Osteoblast (primary cell): ENCODE results near the gene BMP8A. TPM values are rescaled to one million over a fixed set of nuclear protein-coding genes. Genes with fewer than 3 reads are reported as not detected.
"Not testable (repeated sequence)": the region's sequence is repeated elsewhere in the genome, so short reads cannot be mapped to it uniquely, and the experiment has no call there.

Experiments used
- DNase-seq: peaks from one replicate; pipeline ENCODE4 v3.0.0; 2011; ENCODE audit warnings: low spot score, mixed read lengths; ENCODE audit not compliant: insufficient read length; ENCODE audit errors: missing footprints
- H2AFZ ChIP-seq: 2 replicates; pipeline ENCODE4 v1.6.0; 2011; ENCODE audit warnings: mild to moderate bottlenecking, low read length
- H3K27ac ChIP-seq: 2 replicates; pipeline ENCODE4 v1.5.1; 2011; ENCODE audit warnings: mild to moderate bottlenecking, low read depth, low read length, moderate library complexity
- H3K27me3 ChIP-seq: 2 replicates; pipeline ENCODE4 v1.6.0; 2012; ENCODE audit warnings: mild to moderate bottlenecking, control low read depth, inconsistent platforms, low read length, moderate library complexity; ENCODE audit not compliant: insufficient read depth
- H3K36me3 ChIP-seq: 2 replicates; pipeline ENCODE4 v1.5.1; 2011; ENCODE audit warnings: mild to moderate bottlenecking, low read length, control low read depth, moderate library complexity; ENCODE audit not compliant: insufficient read depth
- H3K4me1 ChIP-seq: 2 replicates; pipeline ENCODE4 v1.5.1; 2011; ENCODE audit warnings: mild to moderate bottlenecking, low read length, control low read depth, moderate library complexity; ENCODE audit not compliant: insufficient read depth
- H3K4me2 ChIP-seq: 2 replicates; pipeline ENCODE4 v1.6.0; 2011; ENCODE audit warnings: mild to moderate bottlenecking, low read length; ENCODE audit not compliant: insufficient read depth
- H3K4me3 ChIP-seq: fragments of 200-600 bp; sonication (generic); 3 replicates; pipeline ENCODE4 v1.5.1; 2012; ENCODE audit warnings: mild to moderate bottlenecking, low read length, inconsistent platforms; ENCODE audit not compliant: insufficient read depth
- H3K79me2 ChIP-seq: 2 replicates; pipeline ENCODE4 v1.6.0; 2012; ENCODE audit warnings: mild to moderate bottlenecking, low read length, control low read depth, inconsistent platforms; ENCODE audit not compliant: insufficient read depth
- H3K9me3 ChIP-seq: 2 replicates; pipeline ENCODE4 v1.5.1; 2011; ENCODE audit warnings: low read depth, low read length, control low read depth
- H4K20me1 ChIP-seq: 2 replicates; pipeline ENCODE4 v1.6.0; 2012; ENCODE audit warnings: mild to moderate bottlenecking, low read length, control low read depth; ENCODE audit not compliant: insufficient read depth
- total RNA-seq: library from RNA; depleted of rRNA; stranded (reverse); fragments of >200 nt; gene quantifications from 2 replicates; pipeline ENCODE4 v1.2.3, GENCODE V29; 2012
- TF ChIP-seq, protein P1 (sequence below): IDR thresholded peaks from 2 replicates; pipeline ENCODE4 v1.5.1; 2011; ENCODE audit warnings: mild to moderate bottlenecking, low read depth, low read length, moderate library complexity; ENCODE audit errors: extremely low read depth

BMP8A gene
- total RNA-seq, 1 donor: 0.72 TPM

DNA sequence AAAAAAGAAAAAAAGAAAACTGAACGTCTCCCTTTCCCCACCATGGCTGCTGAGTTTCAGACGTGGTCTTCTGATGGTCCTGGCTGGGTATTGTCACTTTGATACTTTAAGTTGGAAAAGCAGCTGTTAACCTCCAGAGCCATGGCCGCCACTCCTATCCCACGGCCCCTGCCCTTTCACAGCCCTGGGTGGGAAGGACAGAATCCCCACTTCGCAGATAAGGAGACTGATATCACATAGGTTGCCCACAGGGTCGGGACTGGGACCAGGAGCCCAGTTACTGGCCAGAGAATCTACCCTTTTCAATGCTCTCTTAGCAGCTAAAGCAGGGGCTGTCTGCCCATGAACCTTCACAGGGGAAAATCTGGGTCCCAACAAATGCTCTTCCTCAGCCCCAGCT is 16.8 kb downstream of the BMP8A start:
- Histone ChIP-seq H3K4me1 (peaks cover 13% of the 10 kb centered on the region), H3K27me3 (no peaks in the 10 kb centered on the region), H2AFZ (peak overlapping the region; percentile 80), H3K79me2 (no peaks in the 10 kb centered on the region), H3K4me3 (no peak overlapping the region), H3K27ac (peak overlapping the region; percentile 72), H4K20me1 (no peaks in the 10 kb centered on the region), H3K4me2 (peak overlapping the region; percentile 73), H3K9me3 (no peaks in the 10 kb centered on the region), H3K36me3 (no peaks in the 10 kb centered on the region)
- DNase-seq: peak; percentile 76
- TF ChIP-seq, protein P1, sequence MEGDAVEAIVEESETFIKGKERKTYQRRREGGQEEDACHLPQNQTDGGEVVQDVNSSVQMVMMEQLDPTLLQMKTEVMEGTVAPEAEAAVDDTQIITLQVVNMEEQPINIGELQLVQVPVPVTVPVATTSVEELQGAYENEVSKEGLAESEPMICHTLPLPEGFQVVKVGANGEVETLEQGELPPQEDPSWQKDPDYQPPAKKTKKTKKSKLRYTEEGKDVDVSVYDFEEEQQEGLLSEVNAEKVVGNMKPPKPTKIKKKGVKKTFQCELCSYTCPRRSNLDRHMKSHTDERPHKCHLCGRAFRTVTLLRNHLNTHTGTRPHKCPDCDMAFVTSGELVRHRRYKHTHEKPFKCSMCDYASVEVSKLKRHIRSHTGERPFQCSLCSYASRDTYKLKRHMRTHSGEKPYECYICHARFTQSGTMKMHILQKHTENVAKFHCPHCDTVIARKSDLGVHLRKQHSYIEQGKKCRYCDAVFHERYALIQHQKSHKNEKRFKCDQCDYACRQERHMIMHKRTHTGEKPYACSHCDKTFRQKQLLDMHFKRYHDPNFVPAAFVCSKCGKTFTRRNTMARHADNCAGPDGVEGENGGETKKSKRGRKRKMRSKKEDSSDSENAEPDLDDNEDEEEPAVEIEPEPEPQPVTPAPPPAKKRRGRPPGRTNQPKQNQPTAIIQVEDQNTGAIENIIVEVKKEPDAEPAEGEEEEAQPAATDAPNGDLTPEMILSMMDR: no peak

DNA sequence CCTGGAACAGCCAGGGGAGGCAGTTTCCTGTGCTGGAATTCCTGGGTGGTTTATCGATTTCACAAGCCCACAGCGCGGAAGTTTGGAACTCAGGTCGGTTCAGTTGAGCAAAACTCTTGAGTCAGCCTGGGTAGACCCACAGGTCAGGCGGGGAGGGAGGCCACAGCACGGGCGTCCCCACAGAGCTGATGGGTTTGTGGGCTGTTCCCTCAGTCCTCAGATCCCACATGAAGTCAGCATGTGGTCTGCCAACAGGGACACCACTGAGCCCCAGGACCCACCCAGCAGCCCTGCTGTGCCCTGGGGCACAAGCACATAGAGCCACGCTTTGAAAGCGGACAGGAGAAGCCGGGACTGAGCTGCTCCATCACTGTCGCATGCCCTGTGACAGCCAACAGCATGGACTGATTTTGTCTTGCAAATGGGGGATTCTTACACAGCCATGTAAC is 17.4 kb downstream of the BMP8A start:
- Histone ChIP-seq H4K20me1 (no peaks in the 10 kb centered on the region), H3K9me3 (no peaks in the 10 kb centered on the region), H3K4me2 (peak overlapping the region; percentile 73), H3K4me3 (peak overlapping the region; percentile 44), H3K36me3 (no peaks in the 10 kb centered on the region), H2AFZ (peak overlapping the region; percentile 80), H3K79me2 (no peaks in the 10 kb centered on the region), H3K27ac (peak overlapping the region; percentile 72), H3K4me1 (peaks cover 13% of the 10 kb centered on the region), H3K27me3 (no peaks in the 10 kb centered on the region)
- peak; percentile 96 for DNase-seq
- TF ChIP-seq, protein P1: peak; percentile 6

DNA sequence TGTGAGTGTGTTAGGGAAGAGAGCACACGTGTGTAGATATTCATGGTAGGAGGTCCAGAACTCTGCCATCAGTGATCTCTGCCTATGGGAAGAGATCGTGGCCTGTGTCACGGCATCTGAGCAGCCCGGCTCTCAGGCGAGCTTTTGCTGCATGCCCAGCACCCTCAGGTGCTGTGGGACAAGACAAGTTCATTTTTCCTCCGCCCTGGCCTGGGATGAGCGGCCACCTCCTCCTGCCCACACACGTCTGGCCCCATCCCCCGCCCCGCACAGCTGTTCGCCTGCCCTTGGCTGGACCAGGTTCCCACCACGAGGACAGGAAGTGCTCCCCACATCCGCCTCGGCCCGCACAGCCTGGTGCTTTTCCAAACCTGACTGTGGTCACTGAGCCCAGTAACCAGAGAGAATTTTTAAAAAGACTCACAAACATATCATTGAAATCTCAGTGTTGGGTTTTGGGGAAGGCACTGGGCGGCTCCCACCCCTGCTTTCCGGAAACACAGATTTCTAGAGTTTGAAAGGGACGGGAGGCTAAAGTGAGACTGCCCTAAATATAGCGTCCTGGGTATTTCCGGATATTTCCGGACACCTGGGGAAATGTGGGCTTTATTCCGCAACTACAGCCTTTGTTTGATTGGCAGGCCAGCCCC is 18.0 kb downstream of the BMP8A start:
- Histone ChIP-seq H3K27ac (peak overlapping the region; percentile 72), H3K4me2 (peak overlapping the region; percentile 73), H3K79me2 (no peaks in the 10 kb centered on the region), H2AFZ (peak overlapping the region; percentile 80), H3K9me3 (no peaks in the 10 kb centered on the region), H3K36me3 (no peaks in the 10 kb centered on the region), H3K27me3 (no peaks in the 10 kb centered on the region), H3K4me3 (peak overlapping the region; percentile 44), H3K4me1 (peaks cover 13% of the 10 kb centered on the region), H4K20me1 (no peaks in the 10 kb centered on the region)
- TF ChIP-seq, protein P1: no peak
- DNase-seq: peak; percentile 92

DNA sequence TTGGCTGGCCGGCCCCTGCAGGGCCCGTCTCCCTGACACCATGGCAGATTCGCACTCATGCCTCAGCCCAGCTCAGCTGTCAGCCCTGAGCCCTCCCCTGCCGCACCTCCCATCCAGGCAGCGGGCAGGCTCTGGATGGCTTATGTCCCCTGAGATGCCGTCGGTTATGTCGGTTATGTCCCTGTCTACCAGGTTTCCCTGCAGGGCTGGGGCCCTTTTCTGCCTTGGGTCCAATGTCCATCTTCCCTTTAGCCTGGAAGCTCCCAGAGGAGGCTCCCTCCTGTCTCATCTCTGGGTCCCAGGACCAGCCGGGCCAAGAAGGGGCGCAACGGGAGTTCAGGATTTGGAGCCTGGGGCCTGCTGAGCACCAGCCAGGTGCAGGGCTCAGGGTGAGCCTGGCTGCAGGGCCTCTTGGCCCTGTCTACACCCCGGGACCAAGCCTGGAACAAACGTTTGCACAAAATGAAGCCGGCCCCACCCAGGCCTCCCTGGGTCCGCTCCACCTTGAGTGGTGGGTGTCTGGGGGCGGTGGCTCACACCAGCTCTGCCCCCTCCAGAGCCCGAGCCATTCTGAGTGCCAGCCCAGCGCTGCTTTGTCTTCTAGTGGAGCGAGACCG is 19.2 kb downstream of the BMP8A start:
- H3K79me2 ChIP-seq, H3K36me3 ChIP-seq, H3K27me3 ChIP-seq, H3K4me2 ChIP-seq, H3K9me3 ChIP-seq, H2AFZ ChIP-seq, H3K27ac ChIP-seq, H4K20me1 ChIP-seq, H3K4me3 ChIP-seq: not testable (repeated sequence)
- H3K4me1 ChIP-seq: peaks cover 13% of the 10 kb centered on the region
- DNase-seq: peak; percentile 59

DNA sequence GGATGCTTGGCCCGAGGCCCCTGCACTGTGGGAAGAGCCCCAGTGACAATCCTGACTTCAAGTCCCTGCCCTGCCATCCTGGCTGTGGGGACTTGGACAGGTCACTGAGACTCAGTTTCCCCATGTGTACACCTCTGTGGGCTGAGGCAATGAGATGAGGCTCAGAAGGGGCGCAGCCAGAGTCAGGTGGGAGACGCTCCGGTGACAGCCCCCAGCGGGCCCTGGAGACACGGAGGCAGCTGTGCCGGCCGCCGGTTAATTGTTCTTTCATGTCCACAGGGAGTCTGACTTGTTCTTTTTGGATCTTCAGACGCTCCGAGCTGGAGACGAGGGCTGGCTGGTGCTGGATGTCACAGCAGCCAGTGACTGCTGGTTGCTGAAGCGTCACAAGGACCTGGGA is 20.0 kb downstream of the BMP8A start:
- H3K27me3 ChIP-seq, DNase-seq, H3K27ac ChIP-seq, H3K36me3 ChIP-seq, H3K79me2 ChIP-seq, H2AFZ ChIP-seq, H3K9me3 ChIP-seq, H3K4me2 ChIP-seq, H3K4me3 ChIP-seq, H4K20me1 ChIP-seq: not testable (repeated sequence)
- peaks cover 13% of the 10 kb centered on the region for H3K4me1 ChIP-seq

DNA sequence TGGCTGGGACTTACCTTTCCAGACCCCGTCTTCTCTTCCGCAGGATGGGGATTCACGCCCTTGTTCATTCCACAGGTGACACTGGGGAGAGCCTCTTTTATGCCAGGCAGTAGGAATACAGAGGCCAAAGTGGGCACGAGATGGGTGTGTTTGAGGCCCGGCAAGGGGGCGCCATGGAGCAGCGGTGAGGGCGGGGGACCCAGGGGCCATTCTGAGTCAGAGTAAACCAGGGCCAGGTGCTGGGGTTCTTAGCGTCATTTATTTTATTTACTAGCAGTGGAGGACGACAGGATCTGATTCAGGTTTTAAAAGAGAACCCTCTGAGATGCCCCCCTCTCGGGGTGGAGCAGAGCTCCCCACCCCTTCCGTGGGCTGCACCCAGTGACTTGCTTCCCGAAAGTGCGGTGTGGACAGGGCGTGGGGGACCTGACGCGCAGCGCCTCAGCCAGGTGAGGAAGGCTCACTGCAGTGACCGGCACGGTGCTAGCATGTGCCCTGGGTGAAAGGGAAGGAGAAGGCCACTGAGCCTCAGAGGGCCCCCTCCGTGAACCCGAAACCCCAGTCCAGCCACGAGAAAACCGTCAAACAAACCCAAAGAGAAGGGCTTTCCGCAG is 20.9 kb downstream of the BMP8A start:
- DNase-seq, H3K27me3 ChIP-seq, H3K4me3 ChIP-seq, H3K79me2 ChIP-seq, H2AFZ ChIP-seq, H3K27ac ChIP-seq, H3K4me2 ChIP-seq, H3K9me3 ChIP-seq, H4K20me1 ChIP-seq, H3K36me3 ChIP-seq: not testable (repeated sequence)
- peaks cover 13% of the 10 kb centered on the region for H3K4me1 ChIP-seq
